H9 (cell line): ENCODE measurements around the gene EPHA8. TPM values are rescaled to one million over a fixed set of nuclear protein-coding genes. Genes with fewer than 3 reads are reported as not detected.

Experiments used
- DNase-seq: peaks from one replicate; pipeline ENCODE4 v3.0.0-alpha.2; 2017
- H2AFZ ChIP-seq: one replicate; pipeline ENCODE4 v1.6.1; 2013; ENCODE audit warnings: mild to moderate bottlenecking, low read length, control low read depth, moderate library complexity
- H2AK5ac ChIP-seq: 2 replicates; pipeline ENCODE4 v1.6.1; 2013; ENCODE audit warnings: low read length, control low read depth, mixed read lengths; ENCODE audit not compliant: insufficient read length
- H2BK120ac ChIP-seq: one replicate; pipeline ENCODE4 v1.6.1; 2013; ENCODE audit warnings: low read depth, mild to moderate bottlenecking, low read length, control low read depth, inconsistent platforms; ENCODE audit not compliant: poor library complexity, severe bottlenecking
- H2BK12ac ChIP-seq: 2 replicates; pipeline ENCODE4 v1.6.1; 2013; ENCODE audit warnings: low read length, control low read depth, mixed read lengths, low read depth; ENCODE audit not compliant: insufficient read length
- H2BK15ac ChIP-seq: 2 replicates; pipeline ENCODE4 v1.6.1; 2013; ENCODE audit warnings: low read depth, low read length, control low read depth
- H2BK20ac ChIP-seq: one replicate; pipeline ENCODE4 v1.6.1; 2013; ENCODE audit warnings: low read depth, mild to moderate bottlenecking, low read length, control low read depth, inconsistent platforms; ENCODE audit not compliant: poor library complexity, severe bottlenecking
- H2BK5ac ChIP-seq: 2 replicates; pipeline ENCODE4 v1.6.1; 2013; ENCODE audit warnings: low read length, control low read depth, mixed read lengths; ENCODE audit not compliant: insufficient read length
- H3K14ac ChIP-seq: 2 replicates; pipeline ENCODE4 v1.6.1; 2013; ENCODE audit warnings: low read length, control low read depth; ENCODE audit not compliant: insufficient read depth
- H3K18ac ChIP-seq: 2 replicates; pipeline ENCODE4 v1.6.1; 2013; ENCODE audit warnings: low read depth, mild to moderate bottlenecking, mixed read lengths, low read length, control low read depth; ENCODE audit not compliant: insufficient read length
- H3K23ac ChIP-seq: 2 replicates; pipeline ENCODE4 v1.6.1; 2013; ENCODE audit warnings: low read length, control low read depth, mixed read lengths, low read depth; ENCODE audit not compliant: insufficient read length
- H3K23me2 ChIP-seq: 2 replicates; pipeline ENCODE4 v1.6.1; 2013; ENCODE audit warnings: low read depth, mild to moderate bottlenecking, mixed read lengths, low read length, control low read depth; ENCODE audit not compliant: insufficient read length, poor library complexity, severe bottlenecking
- H3K27ac ChIP-seq: 2 replicates; pipeline ENCODE4 v1.5.1; 2013; ENCODE audit warnings: low read length, control low read depth, mixed read lengths, low read depth; ENCODE audit not compliant: insufficient read length
- H3K27me3 ChIP-seq: 2 replicates; pipeline ENCODE4 v1.6.1; 2013; ENCODE audit warnings: low read length, control low read depth, inconsistent platforms; ENCODE audit not compliant: insufficient read depth
- H3K4ac ChIP-seq: 2 replicates; pipeline ENCODE4 v1.6.1; 2013; ENCODE audit warnings: low read depth, mild to moderate bottlenecking, control low read depth, inconsistent platforms, low read length, moderate library complexity
- H3K4me1 ChIP-seq: 2 replicates; pipeline ENCODE4 v1.6.1; 2013; ENCODE audit warnings: low read length, control low read depth, inconsistent platforms; ENCODE audit not compliant: insufficient read depth
- H3K4me2 ChIP-seq: 2 replicates; pipeline ENCODE4 v1.6.1; 2013; ENCODE audit warnings: low read length, control low read depth, mixed read lengths; ENCODE audit not compliant: insufficient read length, insufficient read depth
- H3K56ac ChIP-seq: 2 replicates; pipeline ENCODE4 v1.6.1; 2013; ENCODE audit warnings: low read depth, mild to moderate bottlenecking, mixed read lengths, low read length, control low read depth; ENCODE audit not compliant: insufficient read length
- H3K79me1 ChIP-seq: 2 replicates; pipeline ENCODE4 v1.6.1; 2013; ENCODE audit warnings: low read depth, mild to moderate bottlenecking, moderate library complexity, low read length, control low read depth, inconsistent platforms; ENCODE audit not compliant: insufficient read depth, poor library complexity, severe bottlenecking
- H3K79me2 ChIP-seq: 2 replicates; pipeline ENCODE4 v1.6.1; 2013; ENCODE audit warnings: low read length, control low read depth, inconsistent platforms; ENCODE audit not compliant: insufficient read depth
- H3K9ac ChIP-seq: 2 replicates; pipeline ENCODE4 v1.6.1; 2013; ENCODE audit warnings: low read length, control low read depth, mixed read lengths; ENCODE audit not compliant: insufficient read length; ENCODE audit errors: extremely low read depth
- H3K9me3 ChIP-seq: one replicate; pipeline ENCODE4 v1.6.1; 2013; ENCODE audit warnings: low read depth, low read length, inconsistent platforms; ENCODE audit not compliant: control insufficient read depth
- H3T11ph ChIP-seq: one replicate; pipeline ENCODE4 v1.6.1; 2013; ENCODE audit warnings: mild to moderate bottlenecking, low read length, control low read depth, inconsistent platforms
- H4K20me1 ChIP-seq: one replicate; pipeline ENCODE4 v1.6.1; 2013; ENCODE audit not compliant: control insufficient read depth, insufficient read length, insufficient read depth
- H4K5ac ChIP-seq: 2 replicates; pipeline ENCODE4 v1.6.1; 2013; ENCODE audit warnings: low read depth, mild to moderate bottlenecking, mixed read lengths, low read length, control low read depth; ENCODE audit not compliant: insufficient read length
- H4K8ac ChIP-seq: replicated peaks from 2 replicates; pipeline ENCODE4 v1.6.1; 2013; ENCODE audit warnings: low read length, control low read depth, mixed read lengths, low read depth; ENCODE audit not compliant: insufficient read length
- H4K91ac ChIP-seq: 2 replicates; pipeline ENCODE4 v1.6.1; 2013; ENCODE audit warnings: low read depth, mild to moderate bottlenecking, moderate library complexity, mixed read lengths, low read length, control low read depth; ENCODE audit not compliant: insufficient read length
- H3K27ac Mint-ChIP-seq, 3 experiments: 2 replicates in 2 of 3; 3 replicates in 1 of 3; pipeline ENCODE4 v1.8.0; 2020 to 2021; ENCODE audit warnings: mixed read lengths in 3 of 3, mild to moderate bottlenecking in 1 of 3, moderate library complexity in 1 of 3
- H3K27me3 Mint-ChIP-seq: 2 replicates; pipeline ENCODE4 v1.8.0; 2021; ENCODE audit warnings: low read depth, mild to moderate bottlenecking, moderate library complexity, mixed read lengths
- H3K36me3 Mint-ChIP-seq, 3 experiments: 2 replicates in 2 of 3; 3 replicates in 1 of 3; pipeline ENCODE4 v1.8.0; 2020 to 2021; ENCODE audit warnings: low read depth in 3 of 3, mixed read lengths in 3 of 3; ENCODE audit not compliant: insufficient read depth in 1 of 3
- H3K4me1 Mint-ChIP-seq, 2 experiments: 2 replicates each; pipeline ENCODE4 v1.8.0; 2020; ENCODE audit warnings: mixed read lengths in 2 of 2
- H3K4me3 Mint-ChIP-seq, 2 experiments: 2 replicates in 1 of 2; 3 replicates in 1 of 2; pipeline ENCODE4 v1.8.0; 2020 to 2021; ENCODE audit warnings: mild to moderate bottlenecking in 2 of 2, mixed read lengths in 2 of 2, moderate library complexity in 1 of 2
- H3K9me3 Mint-ChIP-seq, 2 experiments: 2 replicates in 1 of 2; 3 replicates in 1 of 2; pipeline ENCODE4 v1.8.0; 2020; ENCODE audit warnings: mild to moderate bottlenecking in 2 of 2, mixed read lengths in 2 of 2, moderate library complexity in 1 of 2
- CTCF ChIP-seq: fragments of 200-600 bp; sonication (generic); conservative IDR thresholded peaks from 3 replicates; pipeline ENCODE4 v1.8.0; 2021; ENCODE audit warnings: antibody characterized with exemption, mild to moderate bottlenecking
- WGBS: extraction: QIAGEN DNeasy Blood & Tissue Kit; methylation state at CpG from one replicate; pipeline ENCODE4 v1.1.7; 2013; ENCODE audit warnings: missing lambda C conversion rate, low lambda C conversion rate, mixed read lengths; ENCODE audit not compliant: insufficient read length; ENCODE audit errors: extremely low coverage; 5-methylcytosine and 5-hydroxymethylcytosine counted together
- total RNA-seq: library from RNA; stranded (reverse); gene quantifications from 2 replicates; pipeline ENCODE4 v1.2.1, GENCODE V29; 2021

The EPHA8 gene
- total RNA-seq, 1 experiment from 2014 or later = 3.4 TPM

- WGBS = no CpG with 5 or more reads among the region's 17 CpGs
- Histone ChIP-seq H3K4me1 (peaks cover 7% of the 10 kb centered on the region; the same call in 1 of the 2 replicates), H2BK12ac (no peak overlapping the region), H2BK15ac (no peak overlapping the region), H2BK5ac (no peak overlapping the region), H3K9me3 (no peaks in the 10 kb centered on the region), H3K9ac (no peak overlapping the region), H2BK120ac (no peak overlapping the region), H3K18ac (no peak overlapping the region), H3K79me1 (no peaks in the 10 kb centered on the region), H3K23me2 (no peaks in the 10 kb centered on the region), H4K8ac (no peak overlapping the region), H2AFZ (no peak overlapping the region), H3K27me3 (no peaks in the 10 kb centered on the region), H4K20me1 (peaks cover 2% of the 10 kb centered on the region), H4K5ac (no peak overlapping the region), H3K4ac (no peak overlapping the region), H3K23ac (no peak overlapping the region), H3K56ac (no peak overlapping the region), H3T11ph (no peak overlapping the region), H2AK5ac (no peak overlapping the region), H3K27ac (no peak overlapping the region), H3K14ac (no peak overlapping the region), H4K91ac (no peak overlapping the region), H2BK20ac (no peak overlapping the region), H3K79me2 (no peaks in the 10 kb centered on the region), H3K4me2 (no peak overlapping the region)
- Mint-ChIP-seq H3K9me3 (no peaks in the 10 kb centered on the region; a peak in 2 of 5 replicates), H3K27ac (no peak overlapping the region; a peak in 1 of 7 replicates), H3K27me3 (peaks cover 20% of the 10 kb centered on the region), H3K36me3 (no peaks in the 10 kb centered on the region; a peak in 1 of 7 replicates), H3K4me1 (peaks cover 34 to 69% of the 10 kb centered on the region in 2 experiments), H3K4me3 (no peak overlapping the region)
- no peak for DNase-seq
- TF ChIP-seq CTCF = no peak
Measured at GRCh38 chr1:22551591-22551990, 11.7 kb upstream of the EPHA8 start.
